H9 (cell line): Measurements from ENCODE around the gene DOK5. TPM values are rescaled to one million over a fixed set of nuclear protein-coding genes. Genes with fewer than 3 reads are reported as not detected.

Source experiments
- DNase-seq: peaks from one replicate; pipeline ENCODE4 v3.0.0-alpha.2; 2017
- H2AFZ ChIP-seq: one replicate; pipeline ENCODE4 v1.6.1; 2013; ENCODE audit warnings: mild to moderate bottlenecking, low read length, control low read depth, moderate library complexity
- H2AK5ac ChIP-seq: 2 replicates; pipeline ENCODE4 v1.6.1; 2013; ENCODE audit warnings: low read length, control low read depth, mixed read lengths; ENCODE audit not compliant: insufficient read length
- H2BK120ac ChIP-seq: one replicate; pipeline ENCODE4 v1.6.1; 2013; ENCODE audit warnings: low read depth, mild to moderate bottlenecking, low read length, control low read depth, inconsistent platforms; ENCODE audit not compliant: poor library complexity, severe bottlenecking
- H2BK12ac ChIP-seq: 2 replicates; pipeline ENCODE4 v1.6.1; 2013; ENCODE audit warnings: low read length, control low read depth, mixed read lengths, low read depth; ENCODE audit not compliant: insufficient read length
- H2BK15ac ChIP-seq: 2 replicates; pipeline ENCODE4 v1.6.1; 2013; ENCODE audit warnings: low read depth, low read length, control low read depth
- H2BK20ac ChIP-seq: one replicate; pipeline ENCODE4 v1.6.1; 2013; ENCODE audit warnings: low read depth, mild to moderate bottlenecking, low read length, control low read depth, inconsistent platforms; ENCODE audit not compliant: poor library complexity, severe bottlenecking
- H2BK5ac ChIP-seq: 2 replicates; pipeline ENCODE4 v1.6.1; 2013; ENCODE audit warnings: low read length, control low read depth, mixed read lengths; ENCODE audit not compliant: insufficient read length
- H3K14ac ChIP-seq: 2 replicates; pipeline ENCODE4 v1.6.1; 2013; ENCODE audit warnings: low read length, control low read depth; ENCODE audit not compliant: insufficient read depth
- H3K18ac ChIP-seq: 2 replicates; pipeline ENCODE4 v1.6.1; 2013; ENCODE audit warnings: low read depth, mild to moderate bottlenecking, mixed read lengths, low read length, control low read depth; ENCODE audit not compliant: insufficient read length
- H3K23ac ChIP-seq: 2 replicates; pipeline ENCODE4 v1.6.1; 2013; ENCODE audit warnings: low read length, control low read depth, mixed read lengths, low read depth; ENCODE audit not compliant: insufficient read length
- H3K23me2 ChIP-seq: 2 replicates; pipeline ENCODE4 v1.6.1; 2013; ENCODE audit warnings: low read depth, mild to moderate bottlenecking, mixed read lengths, low read length, control low read depth; ENCODE audit not compliant: insufficient read length, poor library complexity, severe bottlenecking
- H3K27ac ChIP-seq: 2 replicates; pipeline ENCODE4 v1.5.1; 2013; ENCODE audit warnings: low read length, control low read depth, mixed read lengths, low read depth; ENCODE audit not compliant: insufficient read length
- H3K27me3 ChIP-seq: 2 replicates; pipeline ENCODE4 v1.6.1; 2013; ENCODE audit warnings: low read length, control low read depth, inconsistent platforms; ENCODE audit not compliant: insufficient read depth
- H3K4ac ChIP-seq: 2 replicates; pipeline ENCODE4 v1.6.1; 2013; ENCODE audit warnings: low read depth, mild to moderate bottlenecking, control low read depth, inconsistent platforms, low read length, moderate library complexity
- H3K4me1 ChIP-seq: 2 replicates; pipeline ENCODE4 v1.6.1; 2013; ENCODE audit warnings: low read length, control low read depth, inconsistent platforms; ENCODE audit not compliant: insufficient read depth
- H3K4me2 ChIP-seq: 2 replicates; pipeline ENCODE4 v1.6.1; 2013; ENCODE audit warnings: low read length, control low read depth, mixed read lengths; ENCODE audit not compliant: insufficient read length, insufficient read depth
- H3K56ac ChIP-seq: 2 replicates; pipeline ENCODE4 v1.6.1; 2013; ENCODE audit warnings: low read depth, mild to moderate bottlenecking, mixed read lengths, low read length, control low read depth; ENCODE audit not compliant: insufficient read length
- H3K79me1 ChIP-seq: 2 replicates; pipeline ENCODE4 v1.6.1; 2013; ENCODE audit warnings: low read depth, mild to moderate bottlenecking, moderate library complexity, low read length, control low read depth, inconsistent platforms; ENCODE audit not compliant: insufficient read depth, poor library complexity, severe bottlenecking
- H3K79me2 ChIP-seq: 2 replicates; pipeline ENCODE4 v1.6.1; 2013; ENCODE audit warnings: low read length, control low read depth, inconsistent platforms; ENCODE audit not compliant: insufficient read depth
- H3K9ac ChIP-seq: 2 replicates; pipeline ENCODE4 v1.6.1; 2013; ENCODE audit warnings: low read length, control low read depth, mixed read lengths; ENCODE audit not compliant: insufficient read length; ENCODE audit errors: extremely low read depth
- H3K9me3 ChIP-seq: one replicate; pipeline ENCODE4 v1.6.1; 2013; ENCODE audit warnings: low read depth, low read length, inconsistent platforms; ENCODE audit not compliant: control insufficient read depth
- H3T11ph ChIP-seq: one replicate; pipeline ENCODE4 v1.6.1; 2013; ENCODE audit warnings: mild to moderate bottlenecking, low read length, control low read depth, inconsistent platforms
- H4K20me1 ChIP-seq: one replicate; pipeline ENCODE4 v1.6.1; 2013; ENCODE audit not compliant: control insufficient read depth, insufficient read length, insufficient read depth
- H4K5ac ChIP-seq: 2 replicates; pipeline ENCODE4 v1.6.1; 2013; ENCODE audit warnings: low read depth, mild to moderate bottlenecking, mixed read lengths, low read length, control low read depth; ENCODE audit not compliant: insufficient read length
- H4K8ac ChIP-seq: replicated peaks from 2 replicates; pipeline ENCODE4 v1.6.1; 2013; ENCODE audit warnings: low read length, control low read depth, mixed read lengths, low read depth; ENCODE audit not compliant: insufficient read length
- H4K91ac ChIP-seq: 2 replicates; pipeline ENCODE4 v1.6.1; 2013; ENCODE audit warnings: low read depth, mild to moderate bottlenecking, moderate library complexity, mixed read lengths, low read length, control low read depth; ENCODE audit not compliant: insufficient read length
- H3K27ac Mint-ChIP-seq, 3 experiments: 2 replicates in 2 of 3; 3 replicates in 1 of 3; pipeline ENCODE4 v1.8.0; 2020 to 2021; ENCODE audit warnings: mixed read lengths in 3 of 3, mild to moderate bottlenecking in 1 of 3, moderate library complexity in 1 of 3
- H3K27me3 Mint-ChIP-seq: 2 replicates; pipeline ENCODE4 v1.8.0; 2021; ENCODE audit warnings: low read depth, mild to moderate bottlenecking, moderate library complexity, mixed read lengths
- H3K36me3 Mint-ChIP-seq, 3 experiments: 2 replicates in 2 of 3; 3 replicates in 1 of 3; pipeline ENCODE4 v1.8.0; 2020 to 2021; ENCODE audit warnings: low read depth in 3 of 3, mixed read lengths in 3 of 3; ENCODE audit not compliant: insufficient read depth in 1 of 3
- H3K4me1 Mint-ChIP-seq, 2 experiments: 2 replicates each; pipeline ENCODE4 v1.8.0; 2020; ENCODE audit warnings: mixed read lengths in 2 of 2
- H3K4me3 Mint-ChIP-seq, 2 experiments: 2 replicates in 1 of 2; 3 replicates in 1 of 2; pipeline ENCODE4 v1.8.0; 2020 to 2021; ENCODE audit warnings: mild to moderate bottlenecking in 2 of 2, mixed read lengths in 2 of 2, moderate library complexity in 1 of 2
- H3K9me3 Mint-ChIP-seq, 2 experiments: 2 replicates in 1 of 2; 3 replicates in 1 of 2; pipeline ENCODE4 v1.8.0; 2020; ENCODE audit warnings: mild to moderate bottlenecking in 2 of 2, mixed read lengths in 2 of 2, moderate library complexity in 1 of 2
- WGBS: extraction: QIAGEN DNeasy Blood & Tissue Kit; methylation state at CpG from one replicate; pipeline ENCODE4 v1.1.7; 2013; ENCODE audit warnings: missing lambda C conversion rate, low lambda C conversion rate, mixed read lengths; ENCODE audit not compliant: insufficient read length; ENCODE audit errors: extremely low coverage; 5-methylcytosine and 5-hydroxymethylcytosine counted together
- total RNA-seq: library from RNA; stranded (reverse); gene quantifications from 2 replicates; pipeline ENCODE4 v1.2.1, GENCODE V29; 2021
- TF ChIP-seq, protein P1 (sequence below): fragments of 200-600 bp; sonication (generic); conservative IDR thresholded peaks from 3 replicates; pipeline ENCODE4 v1.8.0; 2021; ENCODE audit warnings: antibody characterized with exemption, mild to moderate bottlenecking

DOK5 gene
- total RNA-seq, 1 experiment from 2014 or later = 4.5 TPM

- no CpG with 5 or more reads among the region's 4 CpGs for WGBS
These were observed 193.6 kb downstream of the DOK5 start for GRCh38 chr20:54669040-54669363.

More at GRCh38 chr20:54669040-54669363, 193.6 kb downstream of the DOK5 start:
- no peak overlapping the region for H2BK15ac ChIP-seq
- no peak overlapping the region for H3K4me3 Mint-ChIP-seq
- DNase-seq = no peak
- H2BK5ac ChIP-seq = no peak overlapping the region
- H2AK5ac ChIP-seq = no peak overlapping the region
- H3K9me3 Mint-ChIP-seq = no peaks in the 10 kb centered on the region; a peak in 1 of 5 replicates
- H3T11ph ChIP-seq = no peak overlapping the region
- no peak overlapping the region for H3K14ac ChIP-seq
- H4K91ac ChIP-seq = no peak overlapping the region
- H2BK20ac ChIP-seq = no peak overlapping the region
- no peak overlapping the region for H3K4me2 ChIP-seq
- no peaks in the 10 kb centered on the region for H3K4me1 ChIP-seq
- peaks cover 7 to 17% of the 10 kb centered on the region in 2 experiments; a peak in 3 of 4 replicates for H3K4me1 Mint-ChIP-seq
- H2BK12ac ChIP-seq = no peak overlapping the region
- no peak overlapping the region for H3K27ac ChIP-seq
- H3K36me3 Mint-ChIP-seq = no peaks in the 10 kb centered on the region
- H3K79me1 ChIP-seq = no peaks in the 10 kb centered on the region
- no peak overlapping the region for H3K9ac ChIP-seq
- no peaks in the 10 kb centered on the region for H3K27me3 ChIP-seq
- TF ChIP-seq, protein P1, sequence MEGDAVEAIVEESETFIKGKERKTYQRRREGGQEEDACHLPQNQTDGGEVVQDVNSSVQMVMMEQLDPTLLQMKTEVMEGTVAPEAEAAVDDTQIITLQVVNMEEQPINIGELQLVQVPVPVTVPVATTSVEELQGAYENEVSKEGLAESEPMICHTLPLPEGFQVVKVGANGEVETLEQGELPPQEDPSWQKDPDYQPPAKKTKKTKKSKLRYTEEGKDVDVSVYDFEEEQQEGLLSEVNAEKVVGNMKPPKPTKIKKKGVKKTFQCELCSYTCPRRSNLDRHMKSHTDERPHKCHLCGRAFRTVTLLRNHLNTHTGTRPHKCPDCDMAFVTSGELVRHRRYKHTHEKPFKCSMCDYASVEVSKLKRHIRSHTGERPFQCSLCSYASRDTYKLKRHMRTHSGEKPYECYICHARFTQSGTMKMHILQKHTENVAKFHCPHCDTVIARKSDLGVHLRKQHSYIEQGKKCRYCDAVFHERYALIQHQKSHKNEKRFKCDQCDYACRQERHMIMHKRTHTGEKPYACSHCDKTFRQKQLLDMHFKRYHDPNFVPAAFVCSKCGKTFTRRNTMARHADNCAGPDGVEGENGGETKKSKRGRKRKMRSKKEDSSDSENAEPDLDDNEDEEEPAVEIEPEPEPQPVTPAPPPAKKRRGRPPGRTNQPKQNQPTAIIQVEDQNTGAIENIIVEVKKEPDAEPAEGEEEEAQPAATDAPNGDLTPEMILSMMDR = no peak
- H3K56ac ChIP-seq = no peak overlapping the region
- no peaks in the 10 kb centered on the region for H3K79me2 ChIP-seq
- H3K9me3 ChIP-seq = no peaks in the 10 kb centered on the region
- no peaks in the 10 kb centered on the region for H3K23me2 ChIP-seq
- no peak overlapping the region for H4K5ac ChIP-seq
- H2AFZ ChIP-seq = no peak overlapping the region
- H3K27ac Mint-ChIP-seq = no peak overlapping the region
- H4K8ac ChIP-seq = no peak overlapping the region
- no peak overlapping the region for H2BK120ac ChIP-seq
- no peak overlapping the region for H3K18ac ChIP-seq
- H3K23ac ChIP-seq = no peak overlapping the region
- no peak overlapping the region for H3K4ac ChIP-seq
- H4K20me1 ChIP-seq = no peaks in the 10 kb centered on the region
- H3K27me3 Mint-ChIP-seq = peaks cover 25% of the 10 kb centered on the region
